Neural cell (in vitro differentiated cells): ENCODE data around the gene ORC2. TPM values are rescaled to one million over a fixed set of nuclear protein-coding genes. Genes with fewer than 3 reads are reported as not detected.

Source experiments
- H2AFZ ChIP-seq: fragments of 200-600, 300-800 bp; sonication (generic), shearing (Covaris generic); 2 replicates; pipeline ENCODE4 v1.6.0; 2014; ENCODE audit warnings: low read depth, mild to moderate bottlenecking, antibody characterized with exemption, low read length, moderate library complexity
- H3F3A ChIP-seq: fragments of 200-600 bp; shearing (Covaris generic); 2 replicates; pipeline ENCODE4 v1.6.1; 2016; ENCODE audit warnings: mild to moderate bottlenecking, moderate library complexity, mixed read lengths, antibody characterized with exemption, low read length; ENCODE audit not compliant: insufficient read depth, poor library complexity, severe bottlenecking
- H3K27ac ChIP-seq: fragments of 200-600, 300-800 bp; sonication (generic), shearing (Covaris generic); 2 replicates; pipeline ENCODE4 v1.5.1; 2014; ENCODE audit warnings: mild to moderate bottlenecking, low read length, moderate library complexity
- H3K27me3 ChIP-seq: fragments of 300-800, 200-600 bp; sonication (generic), shearing (Covaris generic); 2 replicates; pipeline ENCODE4 v1.6.0; 2014; ENCODE audit warnings: mild to moderate bottlenecking, low read depth, low read length, moderate library complexity; ENCODE audit not compliant: insufficient read depth
- H3K36me3 ChIP-seq: fragments of 300-800, 200-600 bp; sonication (generic), shearing (Covaris generic); 2 replicates; pipeline ENCODE4 v1.5.1; 2014; ENCODE audit warnings: mild to moderate bottlenecking, antibody characterized with exemption, low read length, moderate library complexity; ENCODE audit not compliant: insufficient read depth
- H3K4me2 ChIP-seq: fragments of 300-800, 200-600 bp; sonication (generic), shearing (Covaris generic); 2 replicates; pipeline ENCODE4 v1.6.0; 2014; ENCODE audit warnings: mild to moderate bottlenecking, low read length
- H3K4me3 ChIP-seq: fragments of 300-800, 200-600 bp; sonication (generic), shearing (Covaris generic); 2 replicates; pipeline ENCODE4 v1.5.1; 2014; ENCODE audit warnings: mild to moderate bottlenecking, low read length, moderate library complexity
- H3K79me2 ChIP-seq: fragments of 200-600 bp; shearing (Covaris generic); replicated peaks from 2 replicates; pipeline ENCODE4 v1.6.0; 2014; ENCODE audit warnings: mild to moderate bottlenecking, low read length, moderate library complexity; ENCODE audit not compliant: insufficient read depth
- H3K9ac ChIP-seq: fragments of 300-800, 200-600 bp; sonication (generic), shearing (Covaris generic); 2 replicates; pipeline ENCODE4 v1.6.1; 2016; ENCODE audit warnings: mild to moderate bottlenecking, low read length, mixed read lengths
- H3K9me2 ChIP-seq: fragments of 200-600 bp; shearing (Covaris generic); 2 replicates; pipeline ENCODE4 v1.6.1; 2016; ENCODE audit warnings: mild to moderate bottlenecking, low read length, mixed read lengths; ENCODE audit not compliant: insufficient read depth
- H3K9me3 ChIP-seq: fragments of 200-600, 300-800 bp; sonication (generic), shearing (Covaris generic); 2 replicates; pipeline ENCODE4 v1.6.1; 2016; ENCODE audit warnings: mild to moderate bottlenecking, mixed run types, low read length, moderate library complexity, mixed read lengths
- H4K20me1 ChIP-seq: fragments of 200-600 bp; shearing (Covaris generic); 2 replicates; pipeline ENCODE4 v1.6.1; 2016; ENCODE audit warnings: mild to moderate bottlenecking, mixed run types; ENCODE audit not compliant: insufficient read depth
- EP300 ChIP-seq: fragments of 450-650 bp; conservative IDR thresholded peaks from 2 replicates; pipeline ENCODE4 v1.6.1; 2014; ENCODE audit warnings: antibody characterized with exemption, mild to moderate bottlenecking, moderate library complexity; ENCODE audit not compliant: poor library complexity, severe bottlenecking
- EZH2 ChIP-seq: fragments of 200-600, 300-800 bp; shearing (Covaris generic), sonication (generic); IDR thresholded peaks from 2 replicates; pipeline ENCODE4 v1.6.1; 2014; ENCODE audit warnings: antibody characterized with exemption, low read length, borderline replicate concordance, mild to moderate bottlenecking; ENCODE audit not compliant: insufficient read depth, poor library complexity, severe bottlenecking
- MXI1 ChIP-seq: fragments of 450-650 bp; conservative IDR thresholded peaks from 2 replicates; pipeline ENCODE4 v1.6.1; 2014; ENCODE audit warnings: antibody characterized with exemption, mild to moderate bottlenecking; ENCODE audit not compliant: poor library complexity, severe bottlenecking
- POLR2AphosphoS5 ChIP-seq: IDR thresholded peaks from 2 replicates; pipeline ENCODE4 v1.6.1; 2012
- RAD21 ChIP-seq: fragments of 450-650 bp; conservative IDR thresholded peaks from 2 replicates; pipeline ENCODE4 v1.6.1; 2014; ENCODE audit warnings: antibody characterized with exemption, mild to moderate bottlenecking, moderate library complexity
- SMC3 ChIP-seq: fragments of 450-650 bp; conservative IDR thresholded peaks from 2 replicates; pipeline ENCODE4 v1.6.1; 2014; ENCODE audit warnings: antibody characterized with exemption, mild to moderate bottlenecking, moderate library complexity; ENCODE audit not compliant: poor library complexity
- TAF1 ChIP-seq: IDR thresholded peaks from 2 replicates; pipeline ENCODE4 v1.6.1; 2012; ENCODE audit warnings: low read depth
- polyA plus RNA-seq: library from polyadenylated mRNA; depleted of rRNA; stranded (reverse); fragments of >200 nt; gene quantifications from 2 replicates; pipeline ENCODE4 v1.2.3, GENCODE V29; 2014
- TF ChIP-seq, protein P1 (sequence below): IDR thresholded peaks from 2 replicates; pipeline ENCODE4 v1.6.1; 2012; ENCODE audit warnings: borderline replicate concordance
- TF ChIP-seq, protein P2 (sequence below): fragments of 450-650 bp; IDR thresholded peaks from 2 replicates; pipeline ENCODE4 v1.5.1; 2014; ENCODE audit warnings: antibody characterized with exemption, mild to moderate bottlenecking, moderate library complexity; ENCODE audit not compliant: poor library complexity, severe bottlenecking

The ORC2 gene
- polyA plus RNA-seq, 1 donor from 2014 or later = 17.2 TPM

DNA sequence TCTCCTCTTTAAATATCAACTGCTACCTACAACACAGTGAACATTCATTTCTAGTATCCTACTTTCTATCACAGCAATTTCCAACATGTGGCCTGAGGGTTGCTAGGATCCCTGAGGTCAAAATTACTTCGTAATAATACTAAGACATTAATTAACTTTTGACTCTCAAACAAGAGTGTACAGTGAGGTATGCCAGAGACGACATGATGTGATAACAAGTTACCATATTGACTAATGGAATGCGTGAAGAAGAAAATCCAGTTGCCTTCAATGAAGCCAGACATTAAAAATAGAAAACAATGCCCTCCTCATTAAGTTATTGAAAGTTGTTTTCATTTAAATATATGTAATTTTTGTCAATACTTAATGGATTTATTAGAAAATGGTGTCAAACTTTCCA lies 13.1 kb downstream of the ORC2 start:
- Histone ChIP-seq H3K27ac (no peak overlapping the region), H3F3A (no peaks in the 10 kb centered on the region), H3K9ac (no peak overlapping the region), H4K20me1 (no peaks in the 10 kb centered on the region), H3K79me2 (no peaks in the 10 kb centered on the region), H3K9me2 (no peaks in the 10 kb centered on the region), H3K36me3 (no peaks in the 10 kb centered on the region), H2AFZ (no peak overlapping the region), H3K27me3 (no peaks in the 10 kb centered on the region), H3K4me3 (no peak overlapping the region), H3K9me3 (no peaks in the 10 kb centered on the region), H3K4me2 (no peak overlapping the region)
- TF ChIP-seq POLR2AphosphoS5 = no peak
- TF ChIP-seq, protein P1, sequence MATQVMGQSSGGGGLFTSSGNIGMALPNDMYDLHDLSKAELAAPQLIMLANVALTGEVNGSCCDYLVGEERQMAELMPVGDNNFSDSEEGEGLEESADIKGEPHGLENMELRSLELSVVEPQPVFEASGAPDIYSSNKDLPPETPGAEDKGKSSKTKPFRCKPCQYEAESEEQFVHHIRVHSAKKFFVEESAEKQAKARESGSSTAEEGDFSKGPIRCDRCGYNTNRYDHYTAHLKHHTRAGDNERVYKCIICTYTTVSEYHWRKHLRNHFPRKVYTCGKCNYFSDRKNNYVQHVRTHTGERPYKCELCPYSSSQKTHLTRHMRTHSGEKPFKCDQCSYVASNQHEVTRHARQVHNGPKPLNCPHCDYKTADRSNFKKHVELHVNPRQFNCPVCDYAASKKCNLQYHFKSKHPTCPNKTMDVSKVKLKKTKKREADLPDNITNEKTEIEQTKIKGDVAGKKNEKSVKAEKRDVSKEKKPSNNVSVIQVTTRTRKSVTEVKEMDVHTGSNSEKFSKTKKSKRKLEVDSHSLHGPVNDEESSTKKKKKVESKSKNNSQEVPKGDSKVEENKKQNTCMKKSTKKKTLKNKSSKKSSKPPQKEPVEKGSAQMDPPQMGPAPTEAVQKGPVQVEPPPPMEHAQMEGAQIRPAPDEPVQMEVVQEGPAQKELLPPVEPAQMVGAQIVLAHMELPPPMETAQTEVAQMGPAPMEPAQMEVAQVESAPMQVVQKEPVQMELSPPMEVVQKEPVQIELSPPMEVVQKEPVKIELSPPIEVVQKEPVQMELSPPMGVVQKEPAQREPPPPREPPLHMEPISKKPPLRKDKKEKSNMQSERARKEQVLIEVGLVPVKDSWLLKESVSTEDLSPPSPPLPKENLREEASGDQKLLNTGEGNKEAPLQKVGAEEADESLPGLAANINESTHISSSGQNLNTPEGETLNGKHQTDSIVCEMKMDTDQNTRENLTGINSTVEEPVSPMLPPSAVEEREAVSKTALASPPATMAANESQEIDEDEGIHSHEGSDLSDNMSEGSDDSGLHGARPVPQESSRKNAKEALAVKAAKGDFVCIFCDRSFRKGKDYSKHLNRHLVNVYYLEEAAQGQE = no peak

DNA sequence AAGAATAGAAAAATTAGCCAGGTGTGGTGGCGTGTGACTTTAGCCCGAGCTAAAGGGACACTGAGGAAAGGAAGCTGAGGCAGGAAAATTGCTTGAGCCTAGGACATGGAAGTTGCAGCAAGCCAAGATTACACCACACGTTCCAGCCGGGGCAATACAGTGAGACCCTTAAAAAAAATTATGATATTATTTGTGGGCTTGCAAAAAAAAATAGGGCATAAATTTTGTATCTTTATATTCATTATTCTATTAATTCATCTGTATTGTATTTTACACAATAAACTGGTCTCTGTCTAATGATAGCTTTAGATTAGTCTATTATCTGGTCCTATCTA lies 18.1 kb downstream of the ORC2 start:
- Histone ChIP-seq H3K4me2 (no peak overlapping the region), H3K4me3 (no peak overlapping the region)
- TF ChIP-seq POLR2AphosphoS5 (no peak), MXI1 (no peak), RAD21 (no peak), TAF1 (no peak), EZH2 (no peak), SMC3 (no peak), EP300 (no peak)
- TF ChIP-seq, protein P2, sequence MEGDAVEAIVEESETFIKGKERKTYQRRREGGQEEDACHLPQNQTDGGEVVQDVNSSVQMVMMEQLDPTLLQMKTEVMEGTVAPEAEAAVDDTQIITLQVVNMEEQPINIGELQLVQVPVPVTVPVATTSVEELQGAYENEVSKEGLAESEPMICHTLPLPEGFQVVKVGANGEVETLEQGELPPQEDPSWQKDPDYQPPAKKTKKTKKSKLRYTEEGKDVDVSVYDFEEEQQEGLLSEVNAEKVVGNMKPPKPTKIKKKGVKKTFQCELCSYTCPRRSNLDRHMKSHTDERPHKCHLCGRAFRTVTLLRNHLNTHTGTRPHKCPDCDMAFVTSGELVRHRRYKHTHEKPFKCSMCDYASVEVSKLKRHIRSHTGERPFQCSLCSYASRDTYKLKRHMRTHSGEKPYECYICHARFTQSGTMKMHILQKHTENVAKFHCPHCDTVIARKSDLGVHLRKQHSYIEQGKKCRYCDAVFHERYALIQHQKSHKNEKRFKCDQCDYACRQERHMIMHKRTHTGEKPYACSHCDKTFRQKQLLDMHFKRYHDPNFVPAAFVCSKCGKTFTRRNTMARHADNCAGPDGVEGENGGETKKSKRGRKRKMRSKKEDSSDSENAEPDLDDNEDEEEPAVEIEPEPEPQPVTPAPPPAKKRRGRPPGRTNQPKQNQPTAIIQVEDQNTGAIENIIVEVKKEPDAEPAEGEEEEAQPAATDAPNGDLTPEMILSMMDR = no peak
- TF ChIP-seq, protein P1 = no peak

More for the DNA sequence above, 18.1 kb downstream of the ORC2 start:
- Histone ChIP-seq H3K79me2 (no peaks in the 10 kb centered on the region), H3K9me2 (no peaks in the 10 kb centered on the region), H3K36me3 (no peaks in the 10 kb centered on the region), H2AFZ (no peak overlapping the region), H3K27ac (no peak overlapping the region), H3K9me3 (no peaks in the 10 kb centered on the region), H3F3A (no peaks in the 10 kb centered on the region), H3K9ac (no peak overlapping the region), H4K20me1 (no peaks in the 10 kb centered on the region), H3K27me3 (no peaks in the 10 kb centered on the region)
